B cell (primary cell): ENCODE results near the gene HNRNPH2. TPM values are rescaled to one million over a fixed set of nuclear protein-coding genes. Genes with fewer than 3 reads are reported as not detected.

Experiments used
- ATAC-seq: fragments of 200-7000 bp; cut with Tn5 transposase; one replicate; pipeline ENCODE4 v1.10.0; 2021; ENCODE audit warnings: low read depth, mild to moderate bottlenecking, moderate number of reproducible peaks, moderate library complexity
- CTCF ChIA-PET: fragments of 350-600 bp; sonication (Branson Sonifier 250); formaldehyde crosslinking; loops from one replicate; lab custom pipeline; 2021; ENCODE audit warnings: antibody characterized with exemption, inconsistent platforms; lab: Charles Lee
- POLR2A ChIA-PET: fragments of 350-600 bp; sonication (Branson Sonifier 250); formaldehyde crosslinking; loops from one replicate; lab custom pipeline; 2021; ENCODE audit warnings: antibody characterized with exemption; lab: Charles Lee
- DNase-seq: peaks from one replicate; pipeline ENCODE4 v3.0.0; 2013
- H2AFZ ChIP-seq: 2 replicates; pipeline ENCODE4 v1.6.1; 2012; ENCODE audit warnings: mild to moderate bottlenecking, low read depth, low read length; ENCODE audit not compliant: insufficient read depth, poor library complexity, severe bottlenecking
- H3K27ac ChIP-seq, 2 donors: 1 replicate in 1 of 2; 2 replicates in 1 of 2; pipeline ENCODE4 v1.5.1; 2012 to 2013; ENCODE audit warnings: low read length in 2 of 2, mild to moderate bottlenecking in 2 of 2, moderate library complexity in 1 of 2
- H3K27me3 ChIP-seq, 4 experiments: fragments of 200-600 bp in 1 of 4; sonication (generic) in 1 of 4; replicated peaks in 1 of 4; 1 replicate in 2 of 4; 2 replicates in 2 of 4; pipeline versions ENCODE4 v1.6.1 to v1.7.0; 2013 to 2016; ENCODE audit warnings: low read length in 3 of 4, mild to moderate bottlenecking in 2 of 4, mixed read lengths in 1 of 4, moderate library complexity in 1 of 4; ENCODE audit not compliant: insufficient read depth in 4 of 4, control insufficient read depth in 3 of 4; ENCODE audit errors: control extremely low read depth in 1 of 4
- H3K36me3 ChIP-seq, 2 experiments: replicated peaks in 1 of 2; 1 replicate in 1 of 2; 2 replicates in 1 of 2; pipeline versions ENCODE4 v1.6.1 to v1.7.1; 2013; ENCODE audit warnings: low read length in 1 of 2; ENCODE audit not compliant: insufficient read depth in 2 of 2, control insufficient read depth in 1 of 2; ENCODE audit errors: control extremely low read depth in 1 of 2, extremely low read depth in 1 of 2
- H3K4me1 ChIP-seq, 2 donors: fragments of 200-600 bp in 1 of 2; sonication (generic) in 1 of 2; 1 replicate in 1 of 2; 2 replicates in 1 of 2; pipeline versions ENCODE4 v1.5.1 to v1.6.1; 2013 to 2017; ENCODE audit warnings: low read length in 2 of 2; ENCODE audit not compliant: control insufficient read depth in 2 of 2, insufficient read depth in 2 of 2
- H3K4me2 ChIP-seq: replicated peaks from 2 replicates; pipeline ENCODE3; 2012; ENCODE audit warnings: mild to moderate bottlenecking, low read depth, low read length; ENCODE audit not compliant: poor library complexity, severe bottlenecking
- H3K4me3 ChIP-seq, 5 experiments: fragments of 200-600 bp in 1 of 5; sonication (generic) in 1 of 5; 1 replicate in 3 of 5; 2 replicates in 2 of 5; pipeline versions ENCODE4 v1.5.1 to v1.7.0; 2011 to 2016; ENCODE audit warnings: low read length in 4 of 5, mild to moderate bottlenecking in 4 of 5, low read depth in 2 of 5, control low read depth in 1 of 5, moderate library complexity in 1 of 5; ENCODE audit not compliant: insufficient read depth in 1 of 5; ENCODE audit errors: control extremely low read depth in 1 of 5, extremely low read depth in 1 of 5
- H3K79me2 ChIP-seq: fragments of 200-600 bp; sonication (generic); one replicate; pipeline ENCODE4 v1.6.0; 2016; ENCODE audit warnings: low read length; ENCODE audit not compliant: control insufficient read depth, insufficient read depth
- H3K9ac ChIP-seq: fragments of 200-600 bp; sonication (generic); 2 replicates; pipeline ENCODE4 v1.6.1; 2017; ENCODE audit warnings: mild to moderate bottlenecking, low read length, moderate library complexity
- H3K9me3 ChIP-seq, 3 donors: one replicate each; pipeline versions ENCODE4 v1.6.1 to v1.7.1; 2013; ENCODE audit warnings: low read length in 2 of 3; ENCODE audit not compliant: control insufficient read depth in 2 of 3, insufficient read depth in 1 of 3; ENCODE audit errors: control extremely low read depth in 1 of 3
- H4K20me1 ChIP-seq: 2 replicates; pipeline ENCODE4 v1.6.0; 2012; ENCODE audit warnings: mild to moderate bottlenecking, low read length; ENCODE audit not compliant: insufficient read depth, control insufficient read depth, poor library complexity, severe bottlenecking
- H3K27ac Mint-ChIP-seq: one replicate; pipeline ENCODE4 v1.8.0; 2021; ENCODE audit warnings: mixed read lengths
- H3K27me3 Mint-ChIP-seq: one replicate; pipeline ENCODE4 v1.8.0; 2021; ENCODE audit warnings: mixed read lengths
- H3K4me1 Mint-ChIP-seq: one replicate; pipeline ENCODE4 v1.8.0; 2021; ENCODE audit warnings: mixed read lengths
- H3K4me3 Mint-ChIP-seq: one replicate; pipeline ENCODE4 v1.8.0; 2021; ENCODE audit warnings: mixed read lengths
- H3K9me3 Mint-ChIP-seq: one replicate; pipeline ENCODE4 v1.8.0; 2022; ENCODE audit warnings: mixed read lengths; ENCODE audit not compliant: insufficient read depth
- CTCF ChIP-seq: fragments of 200-600 bp; IDR thresholded peaks from one replicate; pipeline ENCODE4 v1.8.0; 2022; ENCODE audit warnings: antibody characterized with exemption, mild to moderate bottlenecking
- EZH2 ChIP-seq: IDR thresholded peaks from 2 replicates; pipeline ENCODE4 v1.6.1; 2012; ENCODE audit warnings: borderline replicate concordance, low read depth, mild to moderate bottlenecking, moderate library complexity, low read length; ENCODE audit not compliant: insufficient read depth, poor library complexity, severe bottlenecking
- WGBS: methylation state at CpG from one replicate; pipeline ENCODE4 v1.1.5; 2013; ENCODE audit warnings: missing lambda C conversion rate; ENCODE audit not compliant: insufficient coverage; 5-methylcytosine and 5-hydroxymethylcytosine counted together
- intact Hi-C: fragments of 100-400 bp; cut with micrococcal nuclease; formaldehyde crosslinking; loops from one replicate; pipeline ENCODE4 v1.10.0; 2022
- polyA plus RNA-seq: library from polyadenylated mRNA; depleted of rRNA; stranded (reverse); fragments of >200 nt; gene quantifications from 2 replicates; pipeline ENCODE4 v1.2.3, GENCODE V29; 2012
- total RNA-seq, 2 donors: library from RNA; stranded (reverse); fragments of 120-200 nt in 1 of 2; gene quantifications; 1 replicate in 1 of 2; 2 replicates in 1 of 2; pipeline versions ENCODE4 v1.2.3 to v1.2.4, GENCODE V29; 2013 to 2022

Gene HNRNPH2
- total and polyA plus RNA-seq, 2 donors (not counting 1 experiment from before 2014, with no cell fraction given): 9.2 to 57.1 TPM

GRCh38 chrX:101394372-101394771 is 13.7 kb upstream of the HNRNPH2 start:
- DNase-seq (no peak), ATAC-seq (no peak)
- ChIA-PET CTCF (no interaction called here), POLR2A (interaction anchor here (0.9 kb wide), 1 partner anchor 11 kb away, joined by 6 read pairs; no protein-coding TSS in a partner anchor)
- H3K9ac ChIP-seq: no peak overlapping the region
- H3K4me1 Mint-ChIP-seq: peaks cover 32% of the 10 kb centered on the region
- H3K4me1 ChIP-seq: peaks cover 13 to 18% of the 10 kb centered on the region in 2 donors
- H3K27ac Mint-ChIP-seq: no peak overlapping the region
- no peak overlapping the region for H3K4me3 Mint-ChIP-seq
- H3K4me2 ChIP-seq: no peak overlapping the region
- no peaks in the 10 kb centered on the region for H3K27me3 Mint-ChIP-seq
- no peaks in the 10 kb centered on the region for H3K79me2 ChIP-seq
- intact Hi-C loops: no loop called here
- no peak for TF ChIP-seq CTCF
- no peak for TF ChIP-seq EZH2
- H2AFZ ChIP-seq: no peak overlapping the region
- no peak overlapping the region for H3K27ac ChIP-seq
- no peaks in the 10 kb centered on the region for H3K9me3 ChIP-seq
- H3K27me3 ChIP-seq: no peaks in the 10 kb centered on the region
- H3K4me3 ChIP-seq: no peak overlapping the region
- H4K20me1 ChIP-seq: no peaks in the 10 kb centered on the region
- peaks cover 0 to 15% of the 10 kb centered on the region in 2 experiments for H3K36me3 ChIP-seq
- no peaks in the 10 kb centered on the region for H3K9me3 Mint-ChIP-seq

- WGBS: no CpG with 5 or more reads among the region's 1 CpG
- H4K20me1 ChIP-seq: no peaks in the 10 kb centered on the region
- no peak overlapping the region for H3K4me3 ChIP-seq
- peak overlapping the region in 1 of 2 donors; percentile 24 for H3K27ac ChIP-seq
- no peaks in the 10 kb centered on the region for H3K27me3 Mint-ChIP-seq
- H2AFZ ChIP-seq: no peak overlapping the region
- H3K4me1 ChIP-seq: peaks cover 8 to 13% of the 10 kb centered on the region in 2 donors
- H3K9me3 ChIP-seq: no peaks in the 10 kb centered on the region
- ChIA-PET CTCF (interaction anchor here (0.7 to 0.8 kb wide), 2 partner anchors 19 to 233 kb away, joined by 3 to 4 read pairs; no protein-coding TSS in a partner anchor), POLR2A (interaction anchor here (0.7 kb wide), 1 partner anchor 10 kb away, joined by 5 read pairs; no protein-coding TSS in a partner anchor)
- no peak for ATAC-seq
- H3K27ac Mint-ChIP-seq: no peak overlapping the region
- peaks cover 0 to 15% of the 10 kb centered on the region in 2 experiments for H3K36me3 ChIP-seq
- intact Hi-C loops: no loop called here
- no peak for DNase-seq
- peaks cover 28% of the 10 kb centered on the region for H3K4me1 Mint-ChIP-seq
- no peak overlapping the region for H3K4me3 Mint-ChIP-seq
- H3K4me2 ChIP-seq: no peak overlapping the region
- TF ChIP-seq CTCF (no peak), EZH2 (no peak)
- no peaks in the 10 kb centered on the region for H3K79me2 ChIP-seq
- H3K9ac ChIP-seq: no peak overlapping the region
- no peaks in the 10 kb centered on the region for H3K27me3 ChIP-seq
- no peaks in the 10 kb centered on the region for H3K9me3 Mint-ChIP-seq
Observed at GRCh38 chrX:101395789-101396188, 12.2 kb upstream of the HNRNPH2 start.
